Keratinocyte (primary cell): ENCODE measurements around the gene CCL7. TPM values are rescaled to one million over a fixed set of nuclear protein-coding genes. Genes with fewer than 3 reads are reported as not detected.

Experiments used
- DNase-seq: peaks from one replicate; pipeline ENCODE4 v3.0.0-alpha.2; 2011; ENCODE audit warnings: low read depth, missing footprints, low spot score
- FAIRE-seq: peaks from 2 replicates; lab custom pipeline; 2011; peaks lifted over from hg19 to GRCh38; lab: Jason Lieb, UNC
- H2AFZ ChIP-seq: 2 replicates; pipeline ENCODE4 v1.6.0; 2012; ENCODE audit warnings: low read length, control low read depth, inconsistent platforms; ENCODE audit not compliant: control insufficient read depth
- H3K27ac ChIP-seq: 2 replicates; pipeline ENCODE4 v1.5.1; 2011; ENCODE audit warnings: low read length; ENCODE audit not compliant: control insufficient read depth, insufficient read depth
- H3K27me3 ChIP-seq: 3 replicates; pipeline ENCODE4 v1.6.0; 2011; ENCODE audit warnings: low read length; ENCODE audit not compliant: control insufficient read depth, insufficient read depth; ENCODE audit errors: extremely low read depth
- H3K36me3 ChIP-seq, 2 experiments: 2 replicates in 1 of 2; 3 replicates in 1 of 2; pipeline ENCODE4 v1.5.1; 2011; ENCODE audit warnings: low read length in 2 of 2, mild to moderate bottlenecking in 1 of 2; ENCODE audit not compliant: control insufficient read depth in 2 of 2, insufficient read depth in 2 of 2; ENCODE audit errors: extremely low read depth in 1 of 2
- H3K4me1 ChIP-seq: 3 replicates; pipeline ENCODE4 v1.5.1; 2011; ENCODE audit warnings: low read length; ENCODE audit not compliant: control insufficient read depth, insufficient read depth; ENCODE audit errors: extremely low read depth
- H3K4me2 ChIP-seq: 3 replicates; pipeline ENCODE4 v1.6.0; 2011; ENCODE audit warnings: low read depth, low read length; ENCODE audit not compliant: control insufficient read depth, insufficient read depth; ENCODE audit errors: extremely low read depth
- H3K4me3 ChIP-seq, 3 experiments: fragments of 200-600 bp in 1 of 3; sonication (generic) in 1 of 3; 2 replicates in 2 of 3; 3 replicates in 1 of 3; pipeline ENCODE4 v1.5.1; 2011 to 2016; ENCODE audit warnings: low read length in 3 of 3, mild to moderate bottlenecking in 3 of 3, control low read depth in 2 of 3, inconsistent platforms in 1 of 3, low read depth in 1 of 3, mixed read lengths in 1 of 3, mixed run types in 1 of 3, moderate library complexity in 1 of 3; ENCODE audit not compliant: control insufficient read depth in 2 of 3, insufficient read depth in 2 of 3; ENCODE audit errors: extremely low read depth in 1 of 3
- H3K79me2 ChIP-seq: 2 replicates; pipeline ENCODE4 v1.6.0; 2012; ENCODE audit warnings: low read length; ENCODE audit not compliant: control insufficient read depth, insufficient read depth
- H3K9ac ChIP-seq: 3 replicates; pipeline ENCODE4 v1.6.0; 2011; ENCODE audit warnings: low read length; ENCODE audit not compliant: control insufficient read depth, insufficient read depth; ENCODE audit errors: extremely low read depth
- H3K9me1 ChIP-seq: 3 replicates; pipeline ENCODE4 v1.6.0; 2011; ENCODE audit warnings: low read length; ENCODE audit not compliant: control insufficient read depth, insufficient read depth; ENCODE audit errors: extremely low read depth
- H3K9me3 ChIP-seq: 2 replicates; pipeline ENCODE4 v1.5.1; 2012; ENCODE audit warnings: low read depth, low read length; ENCODE audit not compliant: control insufficient read depth
- H4K20me1 ChIP-seq: 3 replicates; pipeline ENCODE4 v1.6.0; 2011; ENCODE audit warnings: low read length; ENCODE audit not compliant: control insufficient read depth, insufficient read depth; ENCODE audit errors: extremely low read depth
- EZH2 ChIP-seq: IDR thresholded peaks from one replicate; pipeline ENCODE4 v1.6.1; 2012; ENCODE audit warnings: inconsistent platforms, mild to moderate bottlenecking, low read length, moderate library complexity
- dilution Hi-C: fragments of 300-500 bp; cut with MboI; formaldehyde crosslinking; loops from one replicate; pipeline ENCODE4 v1.7.0; 2020; ENCODE audit warnings: low sequenced_read_pairs; ENCODE audit not compliant: extremely low pct_ligation_motif_present
- polyA plus RNA-seq, 5 experiments: library from polyadenylated mRNA; depleted of rRNA in 3 of 5; stranded (reverse) in 3 of 5; stranded (forward) in 1 of 5; unstranded in 1 of 5; fragments of >200 nt; gene quantifications; 1 replicate in 1 of 5; 2 replicates in 3 of 5; 3 replicates in 1 of 5; pipeline versions ENCODE4 v1.2.1 to v1.2.3, GENCODE V29; 2011 to 2012; ENCODE audit warnings: missing spikeins in 2 of 5, low read depth in 1 of 5, low replicate concordance in 1 of 5
- TF ChIP-seq, protein P1 (sequence below), 3 experiments: IDR thresholded peaks in 1 of 3; conservative IDR thresholded peaks in 1 of 3; optimal IDR thresholded peaks in 1 of 3; 2 replicates in 2 of 3; 3 replicates in 1 of 3; pipeline versions ENCODE3 to v1.5.1; 2011; ENCODE audit warnings: low read length in 3 of 3, mild to moderate bottlenecking in 3 of 3, moderate library complexity in 2 of 3, control low read depth in 1 of 3, inconsistent platforms in 1 of 3; ENCODE audit not compliant: insufficient read depth in 2 of 3; ENCODE audit errors: extremely low read depth in 1 of 3

CCL7 gene
- polyA plus RNA-seq, 1 donor (not counting 4 experiments of a cell fraction or from before 2014, with no cell fraction given): not detected

DNA sequence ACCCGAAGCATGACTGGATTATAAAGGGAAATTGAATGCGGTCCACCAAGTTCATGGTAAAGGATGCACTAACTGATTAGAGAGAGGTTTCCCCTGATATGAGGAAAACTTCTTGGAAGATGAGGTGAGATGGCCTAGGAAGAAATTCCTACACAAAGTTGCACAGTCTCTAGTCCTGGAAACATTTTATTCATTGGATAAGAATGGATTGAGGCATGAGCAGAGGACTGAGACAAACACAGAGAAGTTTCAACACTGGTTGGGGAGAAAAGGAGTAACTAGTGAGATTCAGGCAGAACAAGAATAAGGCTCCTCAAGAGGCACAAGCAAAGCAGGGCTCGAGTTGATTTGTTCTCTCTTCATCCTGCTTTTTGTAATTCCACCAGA is 16.9 kb upstream of the CCL7 start:
- H3K9me1 ChIP-seq: no peaks in the 10 kb centered on the region
- no peak overlapping the region for H3K27ac ChIP-seq
- no peak overlapping the region for H3K4me2 ChIP-seq
- H3K36me3 ChIP-seq: no peaks in the 10 kb centered on the region
- no peak overlapping the region for H3K4me3 ChIP-seq
- H3K4me1 ChIP-seq: peaks cover 26% of the 10 kb centered on the region
- no peak for FAIRE-seq
- no peak overlapping the region for H3K9ac ChIP-seq
- H3K27me3 ChIP-seq: peaks cover 5% of the 10 kb centered on the region
- H4K20me1 ChIP-seq: no peaks in the 10 kb centered on the region
- no peaks in the 10 kb centered on the region for H3K9me3 ChIP-seq
- DNase-seq: no peak
- no peak overlapping the region for H2AFZ ChIP-seq
- TF ChIP-seq, protein P1, sequence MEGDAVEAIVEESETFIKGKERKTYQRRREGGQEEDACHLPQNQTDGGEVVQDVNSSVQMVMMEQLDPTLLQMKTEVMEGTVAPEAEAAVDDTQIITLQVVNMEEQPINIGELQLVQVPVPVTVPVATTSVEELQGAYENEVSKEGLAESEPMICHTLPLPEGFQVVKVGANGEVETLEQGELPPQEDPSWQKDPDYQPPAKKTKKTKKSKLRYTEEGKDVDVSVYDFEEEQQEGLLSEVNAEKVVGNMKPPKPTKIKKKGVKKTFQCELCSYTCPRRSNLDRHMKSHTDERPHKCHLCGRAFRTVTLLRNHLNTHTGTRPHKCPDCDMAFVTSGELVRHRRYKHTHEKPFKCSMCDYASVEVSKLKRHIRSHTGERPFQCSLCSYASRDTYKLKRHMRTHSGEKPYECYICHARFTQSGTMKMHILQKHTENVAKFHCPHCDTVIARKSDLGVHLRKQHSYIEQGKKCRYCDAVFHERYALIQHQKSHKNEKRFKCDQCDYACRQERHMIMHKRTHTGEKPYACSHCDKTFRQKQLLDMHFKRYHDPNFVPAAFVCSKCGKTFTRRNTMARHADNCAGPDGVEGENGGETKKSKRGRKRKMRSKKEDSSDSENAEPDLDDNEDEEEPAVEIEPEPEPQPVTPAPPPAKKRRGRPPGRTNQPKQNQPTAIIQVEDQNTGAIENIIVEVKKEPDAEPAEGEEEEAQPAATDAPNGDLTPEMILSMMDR (optimal IDR thresholded peaks at IDR 0.05 in 1 of 3, IDR thresholded peaks at IDR 0.05 in 1 of 3, conservative IDR thresholded peaks at IDR 0.05 in 1 of 3; ENCODE audit: extremely low read depth in 1 of 3, insufficient read depth in 2 of 3, low read length in 3 of 3): no peak
- TF ChIP-seq EZH2: no peak
- no peaks in the 10 kb centered on the region for H3K79me2 ChIP-seq
- dilution Hi-C loops: no loop called here

DNA sequence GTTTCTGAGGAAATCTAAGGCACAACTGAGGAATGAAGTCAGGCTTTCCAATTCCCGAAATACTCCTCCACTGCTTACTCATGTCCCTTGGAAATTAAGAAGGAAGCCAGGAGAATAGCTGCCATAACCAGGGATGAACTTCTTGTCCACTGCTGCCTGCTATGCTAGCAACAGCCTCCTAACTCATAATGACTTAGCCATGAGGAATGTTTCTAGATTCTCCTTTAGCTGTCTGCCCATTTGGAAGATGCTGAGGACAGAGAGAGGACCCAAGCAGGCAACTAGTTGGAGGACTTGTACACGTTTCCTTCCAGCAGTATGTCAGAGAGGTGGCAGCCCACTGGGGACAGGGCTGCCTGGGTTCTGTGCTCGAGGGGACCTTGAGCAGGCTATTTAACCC is 15.9 kb upstream of the CCL7 start:
- no peak for TF ChIP-seq EZH2
- TF ChIP-seq, protein P1 (optimal IDR thresholded peaks at IDR 0.05 in 1 of 3, IDR thresholded peaks at IDR 0.05 in 1 of 3, conservative IDR thresholded peaks at IDR 0.05 in 1 of 3; ENCODE audit: extremely low read depth in 1 of 3, insufficient read depth in 2 of 3, low read length in 3 of 3): no peak
- dilution Hi-C loops: no loop called here
- peak overlapping the region; percentile 57 for H3K4me2 ChIP-seq
- peaks cover 26% of the 10 kb centered on the region for H3K4me1 ChIP-seq
- FAIRE-seq: peak; percentile 61
- no peaks in the 10 kb centered on the region for H4K20me1 ChIP-seq
- H3K4me3 ChIP-seq: no peak overlapping the region
- H3K9ac ChIP-seq: no peak overlapping the region
- DNase-seq: no peak
- H3K27ac ChIP-seq: no peak overlapping the region
- H3K9me1 ChIP-seq: no peaks in the 10 kb centered on the region
- no peak overlapping the region for H2AFZ ChIP-seq
- H3K79me2 ChIP-seq: no peaks in the 10 kb centered on the region
- peaks cover 9% of the 10 kb centered on the region for H3K27me3 ChIP-seq
- H3K9me3 ChIP-seq: no peaks in the 10 kb centered on the region
- H3K36me3 ChIP-seq: no peaks in the 10 kb centered on the region
